ENCODE results near the gene AICDA.

Gene AICDA

DNA sequence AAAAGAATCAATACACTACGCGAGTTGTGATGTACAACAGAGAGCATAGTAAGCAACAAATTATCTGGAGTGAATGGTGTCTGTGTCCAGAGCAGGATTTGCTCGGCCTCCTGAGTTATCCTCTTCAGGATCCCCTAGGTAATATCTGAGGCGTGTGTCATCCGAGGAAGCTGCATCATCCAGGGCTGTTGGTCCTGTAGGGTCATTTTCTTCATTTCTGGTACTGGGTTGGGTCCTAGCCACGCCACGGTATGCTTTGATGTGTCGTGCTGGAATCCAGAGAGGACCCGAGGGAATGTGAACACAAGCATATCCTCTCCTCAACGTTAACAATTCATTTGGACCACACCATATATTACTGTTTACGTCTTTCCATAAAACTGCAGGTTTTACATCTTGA, 53.0 kb downstream of the AICDA start:
- H3K4me3 ChIP-seq (ENCODE audit: low read length) = no peak overlapping the region
- no peak overlapping the region for H3K27ac ChIP-seq (ENCODE audit: low read length)
- no peaks in the 10 kb centered on the region for H3K27me3 ChIP-seq (ENCODE audit: low read depth, low read length)
- no peaks in the 10 kb centered on the region for H3K4me1 ChIP-seq (ENCODE audit: low read length)
- no peak overlapping the region for H3K4me2 ChIP-seq (ENCODE audit: low read length)
- H2AFZ ChIP-seq (ENCODE audit: low read depth, low read length) = no peak overlapping the region
- H4K20me1 ChIP-seq (ENCODE audit: insufficient read depth, low read length) = no peaks in the 10 kb centered on the region
- H3K36me3 ChIP-seq (replicated peaks; ENCODE audit: low read depth, low read length) = no peaks in the 10 kb centered on the region
- H3K9ac ChIP-seq (ENCODE audit: low read length) = no peak overlapping the region
- TF ChIP-seq EZH2phosphoT487 (IDR thresholded peaks at IDR 0.05; ENCODE audit: low read depth) = no peak
- TF ChIP-seq, protein P1, sequence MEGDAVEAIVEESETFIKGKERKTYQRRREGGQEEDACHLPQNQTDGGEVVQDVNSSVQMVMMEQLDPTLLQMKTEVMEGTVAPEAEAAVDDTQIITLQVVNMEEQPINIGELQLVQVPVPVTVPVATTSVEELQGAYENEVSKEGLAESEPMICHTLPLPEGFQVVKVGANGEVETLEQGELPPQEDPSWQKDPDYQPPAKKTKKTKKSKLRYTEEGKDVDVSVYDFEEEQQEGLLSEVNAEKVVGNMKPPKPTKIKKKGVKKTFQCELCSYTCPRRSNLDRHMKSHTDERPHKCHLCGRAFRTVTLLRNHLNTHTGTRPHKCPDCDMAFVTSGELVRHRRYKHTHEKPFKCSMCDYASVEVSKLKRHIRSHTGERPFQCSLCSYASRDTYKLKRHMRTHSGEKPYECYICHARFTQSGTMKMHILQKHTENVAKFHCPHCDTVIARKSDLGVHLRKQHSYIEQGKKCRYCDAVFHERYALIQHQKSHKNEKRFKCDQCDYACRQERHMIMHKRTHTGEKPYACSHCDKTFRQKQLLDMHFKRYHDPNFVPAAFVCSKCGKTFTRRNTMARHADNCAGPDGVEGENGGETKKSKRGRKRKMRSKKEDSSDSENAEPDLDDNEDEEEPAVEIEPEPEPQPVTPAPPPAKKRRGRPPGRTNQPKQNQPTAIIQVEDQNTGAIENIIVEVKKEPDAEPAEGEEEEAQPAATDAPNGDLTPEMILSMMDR (IDR thresholded peaks at IDR 0.05; ENCODE audit: low read depth, low read length) = no peak
- H3K79me2 ChIP-seq (ENCODE audit: low read length) = no peaks in the 10 kb centered on the region
- H3K9me3 ChIP-seq (ENCODE audit: insufficient read depth, low read length) = peaks cover 2% of the 10 kb centered on the region; the same call in 1 of the 2 replicates

DNA sequence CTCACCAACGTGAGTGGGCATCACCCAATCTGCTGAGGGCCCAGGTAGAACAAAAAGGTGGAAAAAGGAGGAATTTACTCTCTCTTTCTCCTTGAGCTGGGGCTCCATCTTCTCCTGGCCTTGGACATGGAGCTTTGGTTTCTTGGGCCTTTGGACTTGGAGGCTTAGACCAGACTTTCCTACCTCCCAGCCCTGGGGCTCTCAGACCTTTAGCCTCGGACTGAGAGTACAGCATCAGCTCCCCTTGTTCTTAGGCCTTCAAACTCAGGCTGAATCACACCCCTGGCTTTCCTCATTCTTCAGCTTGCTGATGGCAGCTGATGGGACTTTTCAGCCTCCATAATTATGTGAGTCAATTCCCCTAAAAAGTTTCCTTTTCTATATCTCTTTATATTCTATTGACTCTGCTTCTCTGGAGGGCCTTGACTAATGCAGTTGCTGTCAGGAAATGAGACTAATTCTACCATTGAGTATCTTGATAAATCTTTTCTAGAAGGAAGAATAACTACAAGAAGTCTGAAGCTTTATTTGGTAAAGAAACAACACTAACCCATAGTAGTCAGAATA, 56.0 kb downstream of the AICDA start:
- no peaks in the 10 kb centered on the region for H3K27me3 ChIP-seq (ENCODE audit: low read depth, low read length)
- TF ChIP-seq EZH2phosphoT487 (IDR thresholded peaks at IDR 0.05; ENCODE audit: low read depth) = no peak
- TF ChIP-seq, protein P1 (IDR thresholded peaks at IDR 0.05; ENCODE audit: low read depth, low read length) = no peak
- no peaks in the 10 kb centered on the region for H3K4me1 ChIP-seq (ENCODE audit: low read length)
- no peaks in the 10 kb centered on the region for H3K79me2 ChIP-seq (ENCODE audit: low read length)
- H2AFZ ChIP-seq (ENCODE audit: low read depth, low read length) = no peak overlapping the region
- no peaks in the 10 kb centered on the region for H3K36me3 ChIP-seq (replicated peaks; ENCODE audit: low read depth, low read length)
- no peaks in the 10 kb centered on the region for H4K20me1 ChIP-seq (ENCODE audit: insufficient read depth, low read length)
- H3K4me3 ChIP-seq (ENCODE audit: low read length) = no peak overlapping the region
- H3K9me3 ChIP-seq (ENCODE audit: insufficient read depth, low read length) = no peaks in the 10 kb centered on the region
- H3K9ac ChIP-seq (ENCODE audit: low read length) = no peak overlapping the region
- H3K4me2 ChIP-seq (ENCODE audit: low read length) = no peak overlapping the region
- H3K27ac ChIP-seq (ENCODE audit: low read length) = no peak overlapping the region

DNA sequence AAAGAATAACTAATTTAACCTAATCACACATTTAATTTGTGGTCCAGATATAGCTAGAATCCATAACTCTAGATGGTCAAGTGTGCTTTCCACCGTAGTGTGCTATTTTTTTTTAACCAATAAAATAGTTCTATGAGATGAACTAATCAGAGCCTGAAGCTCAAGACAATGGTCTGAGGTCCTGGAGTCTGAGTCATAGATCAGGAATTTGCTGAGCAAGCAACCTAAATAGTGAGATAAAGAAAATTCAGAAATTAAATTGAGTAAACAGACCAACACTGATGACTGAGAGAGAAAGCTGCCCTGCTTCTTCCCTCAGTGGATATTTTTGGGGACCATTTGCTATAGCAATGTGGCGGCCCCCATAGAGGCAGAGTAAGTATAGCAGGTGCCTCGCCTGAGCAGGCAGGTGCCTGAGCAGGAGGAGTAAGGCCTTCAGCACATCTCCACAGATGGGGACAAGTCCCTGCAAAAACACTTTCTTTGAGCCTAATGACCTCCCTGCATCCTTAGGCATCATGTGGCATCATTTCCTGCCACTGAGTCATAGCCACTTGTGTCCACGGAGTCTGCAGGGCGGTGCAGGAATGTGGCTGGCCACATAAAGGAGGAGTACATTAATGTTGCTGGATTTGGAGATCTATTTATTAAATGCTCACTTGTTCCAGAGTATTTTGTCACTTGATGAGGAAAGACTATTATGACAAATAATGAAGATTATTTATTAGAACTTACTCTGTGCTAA, 58.0 kb downstream of the AICDA start:
- H3K9me3 ChIP-seq (ENCODE audit: insufficient read depth, low read length) = no peaks in the 10 kb centered on the region
- H3K79me2 ChIP-seq (ENCODE audit: low read length) = no peaks in the 10 kb centered on the region
- no peaks in the 10 kb centered on the region for H4K20me1 ChIP-seq (ENCODE audit: insufficient read depth, low read length)
- H3K4me3 ChIP-seq (ENCODE audit: low read length) = no peak overlapping the region
- no peak overlapping the region for H3K9ac ChIP-seq (ENCODE audit: low read length)
- no peak overlapping the region for H3K27ac ChIP-seq (ENCODE audit: low read length)
- no peaks in the 10 kb centered on the region for H3K4me1 ChIP-seq (ENCODE audit: low read length)
- no peak overlapping the region for H3K4me2 ChIP-seq (ENCODE audit: low read length)
- no peaks in the 10 kb centered on the region for H3K27me3 ChIP-seq (ENCODE audit: low read depth, low read length)
- no peaks in the 10 kb centered on the region for H3K36me3 ChIP-seq (replicated peaks; ENCODE audit: low read depth, low read length)
- no peak overlapping the region for H2AFZ ChIP-seq (ENCODE audit: low read depth, low read length)
- TF ChIP-seq, protein P1 (IDR thresholded peaks at IDR 0.05; ENCODE audit: low read depth, low read length) = no peak
- TF ChIP-seq EZH2phosphoT487 (IDR thresholded peaks at IDR 0.05; ENCODE audit: low read depth) = no peak

DNA sequence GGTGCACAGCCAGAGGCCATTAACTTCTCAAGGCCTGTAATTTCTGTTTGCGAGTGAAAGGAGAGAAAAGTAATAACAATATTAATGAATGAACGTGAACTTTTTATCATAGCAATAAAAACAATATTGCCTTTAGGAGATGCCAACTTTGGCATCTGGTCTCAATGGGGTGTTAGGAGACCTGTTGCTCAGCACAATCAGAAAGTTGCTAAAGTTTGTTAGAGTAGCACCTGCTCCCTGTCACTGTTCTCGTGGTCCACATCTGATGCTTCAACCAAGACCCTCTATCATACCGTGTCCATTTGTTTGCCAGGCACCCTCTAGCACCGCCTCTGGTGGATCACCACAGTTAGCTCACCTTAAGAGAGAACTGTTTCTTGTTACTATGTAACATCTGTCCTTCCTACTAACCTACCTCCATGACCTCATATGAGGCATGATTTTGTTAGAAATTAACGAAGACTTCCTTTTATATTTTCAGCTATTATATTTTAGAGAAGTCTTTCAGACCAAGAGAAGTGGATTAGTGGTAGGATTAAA, 59.5 kb downstream of the AICDA start:
- H3K36me3 ChIP-seq (replicated peaks; ENCODE audit: low read depth, low read length) = no peaks in the 10 kb centered on the region
- no peaks in the 10 kb centered on the region for H3K79me2 ChIP-seq (ENCODE audit: low read length)
- no peak overlapping the region for H3K27ac ChIP-seq (ENCODE audit: low read length)
- H3K4me3 ChIP-seq (ENCODE audit: low read length) = no peak overlapping the region
- H4K20me1 ChIP-seq (ENCODE audit: insufficient read depth, low read length) = no peaks in the 10 kb centered on the region
- H3K27me3 ChIP-seq (ENCODE audit: low read depth, low read length) = no peaks in the 10 kb centered on the region
- H3K4me2 ChIP-seq (ENCODE audit: low read length) = no peak overlapping the region
- H3K9me3 ChIP-seq (ENCODE audit: insufficient read depth, low read length) = no peaks in the 10 kb centered on the region
- H3K9ac ChIP-seq (ENCODE audit: low read length) = no peak overlapping the region
- peak overlapping the region; percentile 44; the same call in 1 of the 2 replicates for H2AFZ ChIP-seq (ENCODE audit: low read depth, low read length)
- TF ChIP-seq EZH2phosphoT487 (IDR thresholded peaks at IDR 0.05; ENCODE audit: low read depth) = no peak
- TF ChIP-seq, protein P1 (IDR thresholded peaks at IDR 0.05; ENCODE audit: low read depth, low read length) = peak; percentile 23; the same call in 1 of the 2 replicates
- H3K4me1 ChIP-seq (ENCODE audit: low read length) = no peaks in the 10 kb centered on the region; the same call in 1 of the 2 replicates

All from OCI-LY3 (cell line).